HL-60 (cell line): Measurements from ENCODE around the gene TALDO1.

ENCODE experiments used
- DNase-seq, 2 experiments: peaks; one replicate each; pipeline ENCODE4 v3.0.0-alpha.2; 2010 to 2020; ENCODE audit warnings: low read depth in 1 of 2, low spot score in 1 of 2
- H3K27ac ChIP-seq: fragments of 250-450 bp; sonication (Bioruptor Pico); replicated peaks from 2 replicates; pipeline ENCODE4 v1.5.1; 2020; ENCODE audit warnings: mild to moderate bottlenecking, moderate library complexity
- H3K27me3 ChIP-seq: fragments of 250-450 bp; sonication (Bioruptor Pico); 2 replicates; pipeline ENCODE4 v1.5.1; 2021; ENCODE audit warnings: mild to moderate bottlenecking, moderate library complexity; ENCODE audit not compliant: insufficient read depth, poor library complexity, severe bottlenecking
- H3K4me3 ChIP-seq: replicated peaks from 2 replicates; pipeline ENCODE4 v1.5.1; 2011; ENCODE audit warnings: mild to moderate bottlenecking, control low read depth, low read length; ENCODE audit not compliant: insufficient read depth
- CTCF ChIP-seq: IDR thresholded peaks from one replicate; pipeline ENCODE4 v1.5.1; 2011; ENCODE audit warnings: low read length, control low read depth, inconsistent platforms; ENCODE audit not compliant: insufficient read depth
- GABPA ChIP-seq: IDR thresholded peaks from 2 replicates; pipeline ENCODE4 v1.6.1; 2012; ENCODE audit warnings: low read depth
- POLR2AphosphoS5 ChIP-seq: IDR thresholded peaks from 2 replicates; pipeline ENCODE4 v1.6.1; 2012; ENCODE audit warnings: low read depth
- SPI1 ChIP-seq: IDR thresholded peaks from 2 replicates; pipeline ENCODE4 v1.6.1; 2012; ENCODE audit warnings: low read depth, mild to moderate bottlenecking, borderline replicate concordance
- TF ChIP-seq, protein P1 (sequence below): IDR thresholded peaks from 2 replicates; pipeline ENCODE4 v1.6.1; 2012; ENCODE audit warnings: low read depth; ENCODE audit not compliant: insufficient replicate concordance

Gene TALDO1

DNA sequence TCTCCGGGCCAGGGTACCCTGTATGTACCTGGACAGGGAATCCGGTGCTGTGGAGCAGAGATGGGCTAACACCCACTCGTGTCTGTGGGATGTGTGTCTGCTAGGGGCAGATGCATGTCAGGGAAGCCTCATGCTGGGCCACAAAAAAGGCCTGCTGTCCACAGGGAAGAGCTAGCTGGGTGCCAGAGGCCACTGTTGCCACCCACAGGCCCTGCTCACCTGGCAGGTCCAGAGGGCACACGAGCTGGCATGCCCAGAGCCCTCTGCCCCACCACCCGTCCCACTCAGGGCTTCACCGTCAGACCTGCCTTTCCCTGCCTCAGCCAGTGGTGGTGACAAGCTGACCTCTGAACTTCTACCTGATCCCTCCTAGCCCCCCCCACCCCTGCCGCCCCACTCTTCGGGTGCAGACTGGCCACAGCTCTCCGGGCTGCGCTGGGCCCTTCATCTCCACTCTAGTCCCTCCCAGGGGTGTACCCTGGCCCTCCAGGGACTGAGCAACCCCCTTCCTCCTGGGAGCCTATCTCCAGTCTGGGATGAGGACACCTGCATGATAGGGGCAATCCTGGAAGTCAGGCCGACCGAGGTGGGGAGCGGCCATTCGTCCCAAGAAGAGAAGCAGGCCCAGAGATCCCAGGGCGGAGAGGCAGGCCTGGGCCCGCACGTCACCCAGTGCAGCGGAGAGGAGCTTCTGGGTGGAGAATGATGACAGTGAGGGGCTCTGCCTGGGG, 49.5 kb downstream of the TALDO1 start:
- no peak for DNase-seq
- TF ChIP-seq, protein P1, sequence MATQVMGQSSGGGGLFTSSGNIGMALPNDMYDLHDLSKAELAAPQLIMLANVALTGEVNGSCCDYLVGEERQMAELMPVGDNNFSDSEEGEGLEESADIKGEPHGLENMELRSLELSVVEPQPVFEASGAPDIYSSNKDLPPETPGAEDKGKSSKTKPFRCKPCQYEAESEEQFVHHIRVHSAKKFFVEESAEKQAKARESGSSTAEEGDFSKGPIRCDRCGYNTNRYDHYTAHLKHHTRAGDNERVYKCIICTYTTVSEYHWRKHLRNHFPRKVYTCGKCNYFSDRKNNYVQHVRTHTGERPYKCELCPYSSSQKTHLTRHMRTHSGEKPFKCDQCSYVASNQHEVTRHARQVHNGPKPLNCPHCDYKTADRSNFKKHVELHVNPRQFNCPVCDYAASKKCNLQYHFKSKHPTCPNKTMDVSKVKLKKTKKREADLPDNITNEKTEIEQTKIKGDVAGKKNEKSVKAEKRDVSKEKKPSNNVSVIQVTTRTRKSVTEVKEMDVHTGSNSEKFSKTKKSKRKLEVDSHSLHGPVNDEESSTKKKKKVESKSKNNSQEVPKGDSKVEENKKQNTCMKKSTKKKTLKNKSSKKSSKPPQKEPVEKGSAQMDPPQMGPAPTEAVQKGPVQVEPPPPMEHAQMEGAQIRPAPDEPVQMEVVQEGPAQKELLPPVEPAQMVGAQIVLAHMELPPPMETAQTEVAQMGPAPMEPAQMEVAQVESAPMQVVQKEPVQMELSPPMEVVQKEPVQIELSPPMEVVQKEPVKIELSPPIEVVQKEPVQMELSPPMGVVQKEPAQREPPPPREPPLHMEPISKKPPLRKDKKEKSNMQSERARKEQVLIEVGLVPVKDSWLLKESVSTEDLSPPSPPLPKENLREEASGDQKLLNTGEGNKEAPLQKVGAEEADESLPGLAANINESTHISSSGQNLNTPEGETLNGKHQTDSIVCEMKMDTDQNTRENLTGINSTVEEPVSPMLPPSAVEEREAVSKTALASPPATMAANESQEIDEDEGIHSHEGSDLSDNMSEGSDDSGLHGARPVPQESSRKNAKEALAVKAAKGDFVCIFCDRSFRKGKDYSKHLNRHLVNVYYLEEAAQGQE = no peak
- no peak for TF ChIP-seq POLR2AphosphoS5
- TF ChIP-seq CTCF = no peak
- TF ChIP-seq GABPA = no peak
- TF ChIP-seq SPI1 = no peak
- Histone ChIP-seq H3K4me3 (peak overlapping the region; percentile 69), H3K27ac (peak overlapping the region; percentile 78), H3K27me3 (no peaks in the 10 kb centered on the region)

GRCh38 chr11:797296-798092, 50.2 kb downstream of the TALDO1 start:
- peak; percentile 69 to 71 for DNase-seq
- H3K27me3 ChIP-seq = no peaks in the 10 kb centered on the region
- H3K4me3 ChIP-seq = peak overlapping the region; percentile 69
- peak; percentile 34; the same call in 1 of the 2 replicates for TF ChIP-seq POLR2AphosphoS5
- no peak for TF ChIP-seq SPI1
- peak overlapping the region; percentile 78 for H3K27ac ChIP-seq

- Histone ChIP-seq H3K27ac (peak within 1 kb of the TSS; percentile 78), H3K27me3 (no peaks in the 10 kb centered on the region), H3K4me3 (peak within 1 kb of the TSS; percentile 69)
- TF ChIP-seq, protein P1 = no peak
- TF ChIP-seq CTCF = peak; percentile 30
- peak in 1 of 2 experiments; percentile 78 for DNase-seq
Observed at GRCh38 chr11:798093-798713, 50.9 kb downstream of the TALDO1 start, which contains the start of gene SLC25A22. SLC25A22 (minus strand) TSS chr11:798281; CDS start chr11:795006, 3,275 bp downstream.

GRCh38 chr11:799641-800316, 52.5 kb downstream of the TALDO1 start:
- no peak overlapping the region for H3K4me3 ChIP-seq
- H3K27ac ChIP-seq = no peak overlapping the region
- H3K27me3 ChIP-seq = no peaks in the 10 kb centered on the region
- no peak for TF ChIP-seq SPI1
- TF ChIP-seq, protein P1 = no peak
- no peak for TF ChIP-seq CTCF
- no peak for TF ChIP-seq POLR2AphosphoS5
- no peak for TF ChIP-seq GABPA
- no peak for DNase-seq
